Cardiac atrium fibroblast (primary cell): Measurements from ENCODE around the gene SHISA6. TPM values are rescaled to one million over a fixed set of nuclear protein-coding genes. Genes with fewer than 3 reads are reported as not detected.

Experiments
- total RNA-seq: library from RNA; depleted of rRNA; stranded (reverse); fragments of >200 nt; gene quantifications from 2 replicates; pipeline ENCODE4 v1.2.3, GENCODE V29; 2015

The SHISA6 gene
- total RNA-seq: not detected in 2 replicates

DNA sequence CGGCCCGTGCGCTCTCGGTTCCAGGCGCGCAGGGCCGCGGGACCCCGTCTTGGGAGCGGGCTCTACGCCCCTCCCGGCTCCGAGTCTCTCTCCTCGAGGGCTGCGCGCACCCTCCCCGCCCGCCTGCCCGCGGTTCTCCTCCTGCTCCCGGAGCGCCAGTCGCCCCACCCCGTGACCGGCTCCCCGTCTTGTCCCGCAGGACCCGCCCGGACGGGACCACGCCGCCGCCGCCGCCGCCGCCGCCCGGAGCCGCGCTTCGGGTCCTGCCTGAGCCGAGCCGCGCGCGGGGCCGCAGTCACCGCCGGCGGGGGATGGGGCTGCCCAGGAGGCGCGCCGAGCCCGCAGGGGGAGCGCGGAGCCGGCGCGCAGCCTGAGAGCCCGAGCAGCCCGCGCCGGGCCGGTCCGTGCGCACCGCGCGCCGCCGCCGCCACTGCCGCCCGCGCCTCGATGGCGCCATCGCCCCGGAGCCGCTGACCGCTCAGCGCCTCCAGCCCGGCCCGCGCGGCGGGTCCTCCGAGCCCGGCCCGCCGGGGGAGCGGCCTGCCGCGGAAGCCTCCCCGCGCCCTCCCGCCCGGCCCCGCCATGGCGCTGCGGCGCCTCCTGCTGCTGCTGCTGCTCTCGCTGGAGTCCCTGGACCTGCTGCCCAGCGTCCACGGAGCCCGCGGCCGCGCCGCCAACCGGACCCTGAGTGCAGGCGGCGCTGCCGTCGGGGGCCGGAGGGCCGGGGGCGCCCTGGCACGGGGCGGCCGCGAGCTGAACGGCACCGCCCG lies at the start of gene SHISA6:
SHISA6 (plus strand) TSS at position 373 of the 770 bp plus-strand sequence.

DNA sequence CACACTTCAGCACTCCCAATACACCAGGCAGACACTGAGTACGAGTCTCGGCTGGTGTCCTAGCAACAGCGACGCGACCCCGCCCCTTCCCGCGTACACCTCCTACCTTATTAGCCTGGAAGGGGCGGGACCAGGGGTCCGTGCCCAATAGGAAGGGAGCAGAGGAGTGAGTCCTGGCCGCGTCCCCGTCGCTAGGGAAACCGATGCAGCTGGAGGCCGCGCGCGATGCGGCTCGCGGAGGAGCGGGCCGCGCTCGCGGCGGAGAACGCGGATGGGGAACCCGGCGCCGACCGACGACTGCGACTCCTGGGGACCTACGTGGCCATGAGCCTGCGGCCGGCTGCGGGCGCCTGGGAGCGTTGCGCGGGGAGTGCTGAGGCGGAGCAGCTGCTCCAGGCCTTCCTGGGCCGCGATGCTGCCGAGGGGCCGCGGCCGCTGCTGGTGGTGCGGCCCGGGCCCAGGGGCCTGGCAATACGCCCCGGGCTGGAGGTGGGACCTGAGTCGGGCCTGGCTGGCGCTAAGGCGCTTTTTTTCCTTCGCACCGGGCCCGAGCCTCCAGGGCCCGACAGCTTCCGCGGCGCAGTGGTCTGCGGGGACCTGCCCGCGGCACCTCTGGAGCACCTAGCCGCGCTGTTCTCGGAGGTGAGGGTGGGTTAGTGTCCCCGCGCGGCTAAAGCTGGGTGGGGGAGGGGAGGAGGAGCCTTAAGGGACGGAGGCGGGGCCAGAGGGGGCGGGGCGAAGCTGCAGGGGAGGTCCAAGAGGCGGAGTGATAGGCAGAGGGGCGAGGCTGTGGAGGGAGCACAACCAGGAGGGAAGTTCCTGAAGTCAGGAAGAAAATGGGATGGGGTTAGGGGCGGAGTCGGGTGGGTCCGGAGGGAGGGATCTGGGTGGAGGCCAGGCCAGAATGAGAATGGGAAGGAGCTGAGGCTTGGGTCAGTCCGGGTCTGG lies 357.5 kb downstream of the SHISA6 start, which contains the start of gene DNAH9:
DNAH9 (plus strand) TSS at position 197 of the 948 bp plus-strand sequence; CDS start at position 226, 29 bp downstream.

